Measurements from ENCODE around the gene YIPF2.

YIPF2 gene

DNA sequence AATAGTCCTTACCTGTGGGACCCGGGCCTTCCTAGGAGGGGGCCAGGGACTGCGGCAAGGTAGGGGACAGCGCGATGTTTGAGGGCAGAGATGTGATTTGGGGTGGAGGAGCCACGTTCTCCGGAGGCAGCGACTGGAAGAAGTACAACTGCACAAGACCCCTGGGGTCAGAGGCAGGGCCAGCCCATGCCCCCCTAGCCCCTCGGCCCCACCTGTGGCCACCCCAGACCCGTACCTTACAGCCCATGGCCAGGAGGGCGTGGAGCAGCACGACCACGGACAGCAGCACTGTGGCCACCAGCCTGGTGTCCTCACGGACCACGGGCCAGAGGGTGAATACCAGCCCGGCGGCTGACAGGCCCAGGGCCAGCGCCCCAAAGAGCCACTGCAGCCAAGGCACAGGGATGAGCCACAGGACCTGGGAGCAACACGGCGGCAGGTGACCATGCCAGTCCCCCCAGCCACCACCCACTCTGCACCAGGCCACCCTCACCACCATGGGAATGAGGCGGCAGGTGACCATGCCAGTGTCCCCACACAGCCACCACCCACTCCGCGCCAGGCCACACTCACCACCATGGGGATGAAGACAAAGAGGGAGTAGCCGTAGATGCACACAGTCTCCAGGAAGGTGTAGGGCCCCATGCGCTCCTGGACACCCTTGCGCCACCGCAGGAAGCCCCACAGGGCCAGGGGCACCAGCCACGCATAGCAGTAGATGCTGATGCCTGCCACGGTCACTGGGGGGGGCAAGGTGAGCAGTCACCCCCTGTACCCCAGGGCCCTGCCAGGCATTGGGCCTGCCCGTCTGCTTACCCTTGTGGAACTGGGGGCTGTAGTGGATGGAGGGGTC is 5.0 kb downstream of the YIPF2 start:
- H3K9me3 Mint-ChIP-seq, result no peaks in the 10 kb centered on the region
- H3K36me3 Mint-ChIP-seq, result peaks cover 23% of the 10 kb centered on the region
- H3K27ac Mint-ChIP-seq, result no peak overlapping the region
- peaks cover 13% of the 10 kb centered on the region for H3K4me1 Mint-ChIP-seq
- CTCF ChIA-PET, result interaction anchor here (2.0 kb wide), 1 partner anchor 13 kb away, joined by 7 read pairs; no protein-coding TSS in a partner anchor
- H3K4me3 Mint-ChIP-seq, result no peak overlapping the region
- no peaks in the 10 kb centered on the region for H3K27me3 Mint-ChIP-seq
- no peak for DNase-seq

DNA sequence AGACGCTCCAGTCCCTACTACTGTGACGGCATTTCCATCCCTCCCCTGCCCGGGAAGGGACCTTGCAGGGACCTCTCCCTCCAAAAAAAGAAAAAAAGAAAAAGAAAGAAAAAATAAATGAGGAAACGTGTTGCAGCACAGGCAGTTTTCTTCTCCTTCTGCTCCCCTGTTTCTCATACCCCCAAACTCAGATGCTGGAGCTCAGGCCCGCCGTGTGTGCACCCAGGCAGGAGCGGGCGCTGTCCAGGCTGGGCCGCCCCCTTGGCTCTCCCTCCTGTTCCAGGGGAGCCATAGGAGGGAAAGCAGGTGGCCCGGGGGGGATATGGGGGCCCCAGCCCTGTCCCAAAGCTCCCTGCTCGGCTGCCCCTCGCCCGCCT is 5.8 kb downstream of the YIPF2 start:
- Mint-ChIP-seq H3K27me3 (no peaks in the 10 kb centered on the region), H3K9me3 (no peaks in the 10 kb centered on the region), H3K4me1 (peaks cover 7% of the 10 kb centered on the region), H3K27ac (no peak overlapping the region), H3K36me3 (peaks cover 23% of the 10 kb centered on the region), H3K4me3 (no peak overlapping the region)
- CTCF ChIA-PET, result interaction anchor here (2.0 kb wide), 1 partner anchor 14 kb away, joined by 7 read pairs; no protein-coding TSS in a partner anchor
- no peak for DNase-seq

GRCh38 chr19:10921910-10922637 is 6.4 kb downstream of the YIPF2 start:
- Mint-ChIP-seq H3K27me3 (no peaks in the 10 kb centered on the region), H3K36me3 (peaks cover 20% of the 10 kb centered on the region), H3K9me3 (no peaks in the 10 kb centered on the region), H3K27ac (no peak overlapping the region), H3K4me3 (no peak overlapping the region), H3K4me1 (peaks cover 1% of the 10 kb centered on the region)
- DNase-seq, result no peak
- CTCF ChIA-PET, result interaction anchor here (2.0 kb wide), 1 partner anchor 15 kb away, joined by 7 read pairs; no protein-coding TSS in a partner anchor

- DNase-seq, result no peak
- Mint-ChIP-seq H3K4me3 (no peak overlapping the region), H3K9me3 (no peaks in the 10 kb centered on the region), H3K4me1 (no peaks in the 10 kb centered on the region), H3K36me3 (peaks cover 20% of the 10 kb centered on the region), H3K27me3 (no peaks in the 10 kb centered on the region), H3K27ac (no peak overlapping the region)
- CTCF ChIA-PET, result interaction anchor here (2.0 kb wide), 1 partner anchor 15 kb away, joined by 7 read pairs; no protein-coding TSS in a partner anchor
Observed at GRCh38 chr19:10921199-10921909, 7.1 kb downstream of the YIPF2 start.

DNA sequence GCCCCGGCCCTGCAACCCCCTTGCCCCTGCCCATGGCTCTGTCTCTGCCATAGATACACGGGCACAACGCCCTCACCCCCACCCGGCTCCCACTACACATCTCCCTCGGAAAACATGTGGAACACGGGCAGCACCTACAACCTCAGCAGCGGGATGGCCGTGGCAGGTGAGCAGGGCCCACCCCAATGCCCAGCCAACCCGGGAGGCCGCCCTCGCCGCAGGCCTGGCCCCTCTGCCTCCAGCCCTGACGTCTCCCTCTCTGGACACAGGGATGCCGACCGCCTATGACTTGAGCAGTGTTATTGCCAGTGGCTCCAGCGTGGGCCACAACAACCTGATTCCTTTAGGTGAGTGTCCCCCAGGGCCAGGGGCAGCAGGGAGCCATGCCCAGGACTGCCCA is 7.7 kb downstream of the YIPF2 start:
- Mint-ChIP-seq H3K4me1 (no peaks in the 10 kb centered on the region), H3K27me3 (no peaks in the 10 kb centered on the region), H3K27ac (no peak overlapping the region), H3K4me3 (no peak overlapping the region), H3K36me3 (peaks cover 20% of the 10 kb centered on the region), H3K9me3 (no peaks in the 10 kb centered on the region)
- DNase-seq, result no peak
- CTCF ChIA-PET, result no interaction called here

DNA sequence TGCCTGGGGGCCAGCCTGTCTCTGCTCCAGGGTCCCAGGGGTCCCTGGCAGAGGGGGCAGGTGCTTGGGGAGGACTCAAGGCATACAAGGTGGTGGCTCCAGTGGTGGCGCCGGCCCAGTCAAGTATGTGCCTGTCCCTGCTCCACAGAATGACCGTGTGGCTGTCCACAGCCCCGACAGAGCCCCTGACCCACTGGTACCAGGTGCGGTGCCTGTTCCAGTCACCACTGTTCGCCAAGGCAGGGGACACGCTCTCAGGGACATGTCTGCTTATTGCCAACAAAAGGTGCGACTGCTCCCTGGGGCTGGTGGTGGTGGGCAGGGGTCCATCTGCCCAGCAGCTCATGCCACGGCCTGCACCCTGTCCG is 8.2 kb downstream of the YIPF2 start:
- H3K9me3 Mint-ChIP-seq, result no peaks in the 10 kb centered on the region
- H3K4me1 Mint-ChIP-seq, result no peaks in the 10 kb centered on the region
- H3K36me3 Mint-ChIP-seq, result peaks cover 19% of the 10 kb centered on the region
- H3K27ac Mint-ChIP-seq, result no peak overlapping the region
- no peak overlapping the region for H3K4me3 Mint-ChIP-seq
- no peak for DNase-seq
- CTCF ChIA-PET, result no interaction called here
- no peaks in the 10 kb centered on the region for H3K27me3 Mint-ChIP-seq

GRCh38 chr19:10919352-10920287 is 8.8 kb downstream of the YIPF2 start:
- H3K36me3 Mint-ChIP-seq, result peaks cover 17% of the 10 kb centered on the region
- CTCF ChIA-PET, result no interaction called here

GRCh38 chr19:10918359-10918758 is 10.1 kb downstream of the YIPF2 start:
- Mint-ChIP-seq H3K36me3 (peaks cover 13% of the 10 kb centered on the region), H3K9me3 (no peaks in the 10 kb centered on the region), H3K27me3 (no peaks in the 10 kb centered on the region), H3K27ac (no peak overlapping the region), H3K4me1 (no peaks in the 10 kb centered on the region), H3K4me3 (no peak overlapping the region)
- DNase-seq, result no peak
- CTCF ChIA-PET, result interaction anchor here (0.6 kb wide), 1 partner anchor 8 kb away, joined by 3 read pairs; no protein-coding TSS in a partner anchor

More at GRCh38 chr19:10919352-10920287, 8.8 kb downstream of the YIPF2 start:
- no peaks in the 10 kb centered on the region for H3K27me3 Mint-ChIP-seq
- no peak overlapping the region for H3K4me3 Mint-ChIP-seq
- H3K9me3 Mint-ChIP-seq, result no peaks in the 10 kb centered on the region
- no peaks in the 10 kb centered on the region for H3K4me1 Mint-ChIP-seq
- DNase-seq, result no peak
- H3K27ac Mint-ChIP-seq, result no peak overlapping the region

GRCh38 chr19:10916602-10917001 is 11.8 kb downstream of the YIPF2 start:
- Mint-ChIP-seq H3K27ac (no peak overlapping the region), H3K36me3 (peaks cover 16% of the 10 kb centered on the region), H3K4me1 (no peaks in the 10 kb centered on the region), H3K9me3 (no peaks in the 10 kb centered on the region), H3K4me3 (no peak overlapping the region), H3K27me3 (no peaks in the 10 kb centered on the region)
- DNase-seq, result no peak
- CTCF ChIA-PET, result no interaction called here

DNA sequence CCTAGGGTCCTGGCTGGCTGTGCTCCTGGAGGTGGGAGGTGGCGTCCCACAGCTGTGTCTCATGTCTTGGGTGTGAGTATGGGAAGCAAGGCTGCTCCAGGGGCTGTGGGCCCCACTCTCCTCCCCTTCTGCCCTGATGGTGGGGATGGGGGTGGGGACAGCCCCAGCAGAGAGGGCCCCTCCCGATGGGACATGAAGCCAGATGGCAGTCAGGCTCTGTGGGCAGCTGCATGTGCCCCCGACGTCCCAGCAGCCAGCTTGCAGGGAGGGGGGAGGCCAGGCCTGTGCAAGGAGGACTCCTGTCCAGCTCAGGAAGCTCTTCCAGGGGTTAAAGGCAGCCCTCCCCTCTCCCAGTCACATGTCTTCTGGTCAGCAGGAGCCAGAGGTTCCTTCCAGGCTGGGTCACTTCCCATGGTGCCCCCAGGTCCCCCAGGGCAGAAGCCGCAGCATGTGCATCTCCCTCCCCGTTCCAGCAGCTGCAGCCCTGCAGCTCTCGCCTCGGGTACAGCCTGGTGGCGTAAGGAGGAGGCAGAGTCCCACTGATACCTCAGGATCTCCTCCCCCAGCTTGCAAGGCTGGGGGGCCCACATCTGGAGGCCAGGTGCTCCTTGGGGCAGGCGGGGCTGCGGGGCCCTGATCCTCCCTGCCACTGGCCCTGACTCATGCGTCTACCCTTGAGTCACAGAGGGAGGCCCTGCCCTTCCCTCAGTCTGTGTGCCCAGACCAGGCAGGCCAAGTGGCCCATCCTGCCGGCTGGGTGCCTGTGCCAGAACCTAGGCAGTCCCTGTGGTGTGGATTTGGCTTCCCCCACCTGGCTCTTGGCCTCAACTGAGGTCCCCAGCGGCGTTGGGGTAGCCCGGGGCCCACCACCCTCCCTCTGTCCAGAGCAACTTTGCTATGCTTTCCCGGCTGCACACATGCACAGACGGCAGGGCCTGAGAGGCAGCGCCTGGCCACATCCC is 13.0 kb downstream of the YIPF2 start:
- no peak for DNase-seq
- Mint-ChIP-seq H3K9me3 (no peaks in the 10 kb centered on the region), H3K4me1 (no peaks in the 10 kb centered on the region), H3K27me3 (no peaks in the 10 kb centered on the region), H3K4me3 (no peak overlapping the region), H3K36me3 (peaks cover 12% of the 10 kb centered on the region), H3K27ac (no peak overlapping the region)
- CTCF ChIA-PET, result no interaction called here

GRCh38 chr19:10913716-10914340 is 14.6 kb downstream of the YIPF2 start:
- H3K9me3 Mint-ChIP-seq, result no peaks in the 10 kb centered on the region
- H3K27ac Mint-ChIP-seq, result no peak overlapping the region
- no peaks in the 10 kb centered on the region for H3K27me3 Mint-ChIP-seq
- H3K4me3 Mint-ChIP-seq, result no peak overlapping the region
- no peak for DNase-seq
- CTCF ChIA-PET, result no interaction called here
- H3K36me3 Mint-ChIP-seq, result peaks cover 12% of the 10 kb centered on the region
- no peaks in the 10 kb centered on the region for H3K4me1 Mint-ChIP-seq

GRCh38 chr19:10912619-10913018 is 15.8 kb downstream of the YIPF2 start:
- no peak for DNase-seq
- Mint-ChIP-seq H3K4me3 (no peak overlapping the region), H3K27ac (no peak overlapping the region), H3K27me3 (no peaks in the 10 kb centered on the region), H3K4me1 (no peaks in the 10 kb centered on the region), H3K36me3 (peaks cover 13% of the 10 kb centered on the region), H3K9me3 (no peaks in the 10 kb centered on the region)
- CTCF ChIA-PET, result no interaction called here
